Mesenteric fat pad (tissue), 1 donor: Measurements from ENCODE around the gene GBX2. TPM values are rescaled to one million over a fixed set of nuclear protein-coding genes. Genes with fewer than 3 reads are reported as not detected.
A peak's percentile ranks its signal among the peaks of the same experiment; 100 is the strongest.

Source experiments
- DNase-seq: peaks from one replicate; pipeline ENCODE4 v3.0.0-alpha.2; 2020; ENCODE audit warnings: low spot score
- total RNA-seq: library from RNA; stranded (reverse); fragmentation: NEBNext Ultra II Directional; extraction: Animal tissue kit (Norgen Biotek cat#: 25700); gene quantifications from one replicate; pipeline ENCODE4 v1.2.1, GENCODE V29; 2021
- donor health status: DM: yes; HTN: yes; CAD: no.

GBX2 gene
- total RNA-seq, 1 donor from 2014 or later: not detected

DNA sequence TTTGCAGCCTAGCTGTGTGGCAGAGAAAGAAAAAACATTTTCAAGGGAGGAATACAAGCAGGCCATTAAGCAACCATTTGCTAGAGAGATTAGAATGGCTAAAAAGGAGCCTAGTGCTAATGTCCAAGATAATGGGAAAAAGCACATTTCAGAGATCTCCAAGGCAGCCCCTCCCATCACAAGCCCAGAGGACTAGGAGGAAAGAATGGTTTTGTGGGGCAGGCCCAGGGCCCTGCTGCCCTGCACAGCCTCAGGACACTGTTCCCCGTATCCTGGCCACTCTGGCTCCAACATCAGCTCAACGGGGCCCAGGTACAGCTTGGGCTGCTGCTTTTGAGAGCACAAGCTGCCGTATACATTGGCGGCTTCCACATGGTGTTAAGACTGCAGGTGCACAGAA, 16.5 kb upstream of the GBX2 start:
- peak; percentile 68 for DNase-seq

DNA sequence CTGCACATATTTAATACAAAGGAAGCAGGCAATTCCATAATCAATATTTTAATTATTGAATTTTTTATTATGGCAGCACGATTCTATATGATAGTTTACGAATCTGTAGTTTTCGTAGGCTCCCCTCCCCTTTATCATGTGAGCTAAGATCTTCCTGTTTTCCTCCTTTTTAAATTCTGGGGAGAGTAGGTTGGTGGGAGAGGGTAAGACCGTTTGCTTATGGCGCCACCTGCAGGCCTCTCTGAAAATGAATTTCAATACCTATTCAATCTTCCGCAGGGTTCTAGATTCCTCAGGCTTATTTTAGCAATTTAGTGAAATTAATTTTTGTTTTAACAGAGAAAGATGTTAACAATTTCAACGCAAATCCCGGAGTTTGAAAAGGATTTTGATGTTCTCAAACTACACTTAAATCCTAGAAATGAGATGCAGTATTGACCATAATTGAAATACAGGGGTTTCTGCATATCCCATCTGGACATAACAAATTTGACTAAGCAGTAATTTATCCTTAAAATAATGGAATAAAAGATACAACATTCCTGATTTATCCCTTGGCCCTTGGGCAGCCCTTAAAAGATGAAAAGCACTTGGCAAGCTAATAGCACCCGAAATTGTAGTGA, 12.8 kb upstream of the GBX2 start:
- DNase-seq: peak; percentile 26

- DNase-seq: no peak
Measured at GRCh38 chr2:236180076-236180816, 12.1 kb upstream of the GBX2 start.

GRCh38 chr2:236179236-236180075, 11.3 kb upstream of the GBX2 start:
- peak; percentile 80 for DNase-seq

DNA sequence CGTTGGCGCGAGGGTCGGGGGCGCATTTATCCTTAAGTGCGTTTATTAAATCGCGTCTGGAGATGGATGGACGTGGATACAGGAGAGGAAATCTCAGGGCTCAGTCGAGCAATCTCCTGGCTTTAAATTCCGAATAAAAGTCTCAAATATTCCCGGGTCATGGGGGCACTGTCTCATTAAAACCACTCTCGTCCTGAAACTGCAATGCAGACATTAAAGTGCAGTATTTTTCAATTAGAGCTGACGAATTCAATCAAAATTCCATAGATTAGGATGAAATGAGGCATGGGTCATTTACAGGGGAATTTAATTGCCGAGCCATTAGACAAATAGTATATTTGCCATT, 10.7 kb upstream of the GBX2 start:
- DNase-seq: no peak

DNA sequence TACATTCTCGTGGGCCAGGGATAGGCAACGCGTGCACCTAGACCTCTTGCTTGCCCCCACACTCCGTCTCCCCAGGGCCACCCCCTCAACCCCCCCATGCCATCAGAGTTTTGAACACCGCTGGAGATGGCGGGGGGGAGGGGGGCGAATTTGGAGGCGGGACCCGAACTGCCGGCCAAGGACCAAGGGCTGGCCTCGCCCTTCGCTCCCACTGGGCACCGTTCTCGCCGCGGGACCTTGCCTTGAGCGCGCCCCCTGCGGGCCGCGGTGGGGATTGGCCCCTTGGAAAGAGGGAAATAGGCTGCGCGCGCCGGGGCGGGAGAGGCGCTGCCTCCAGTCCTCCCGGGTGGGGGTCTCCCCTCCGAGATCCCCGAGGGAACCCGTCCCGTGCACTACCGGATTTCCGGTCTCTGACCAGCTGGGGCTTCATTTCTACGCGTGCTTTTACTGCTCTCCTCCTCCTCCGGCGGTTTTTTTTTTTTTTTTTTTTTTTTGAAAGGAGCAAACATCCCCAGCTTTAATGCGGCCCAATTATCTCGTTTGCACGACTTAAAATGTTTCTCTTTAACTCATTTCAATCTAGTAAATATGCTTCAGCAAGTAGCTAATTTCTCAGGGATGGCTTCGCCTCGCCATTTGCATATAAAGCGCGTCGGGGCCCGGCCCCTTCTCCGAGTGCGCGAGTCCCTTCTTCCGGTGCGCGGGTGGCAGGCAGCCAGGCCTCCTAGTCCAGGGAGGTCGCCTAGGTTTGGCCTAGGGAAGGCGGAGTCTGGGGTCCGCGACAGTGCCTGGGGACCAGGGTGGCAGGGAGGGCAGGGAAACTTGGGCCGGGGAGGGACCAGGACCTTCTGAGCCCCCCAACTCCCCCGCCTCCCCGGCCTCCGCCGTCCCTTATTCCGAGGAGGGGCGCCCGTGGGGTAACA, 10.0 kb upstream of the GBX2 start:
- DNase-seq: peak; percentile 90

- peak; percentile 85 for DNase-seq
Measured at GRCh38 chr2:236177604-236177966, 9.4 kb upstream of the GBX2 start.

DNA sequence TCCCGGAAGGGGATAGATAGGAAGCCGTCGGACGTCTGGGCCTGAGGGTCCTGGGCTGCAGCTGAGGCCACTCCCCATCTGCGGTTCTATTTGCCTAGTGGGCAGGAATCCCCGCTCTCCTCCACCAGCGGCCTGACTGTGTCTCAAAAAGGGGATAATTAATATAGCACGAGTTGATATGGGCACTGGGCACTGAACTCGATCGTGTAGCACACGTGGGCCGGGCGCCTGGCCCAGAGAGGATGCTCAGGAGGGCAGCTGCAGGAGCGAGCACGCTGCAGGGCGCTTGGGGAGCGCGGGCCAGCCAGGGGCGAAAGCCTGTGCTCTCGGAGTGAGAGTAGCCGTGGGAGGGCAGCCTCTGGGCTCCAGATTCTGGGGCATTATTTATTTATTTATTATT, 8.8 kb upstream of the GBX2 start:
- peak; percentile 72 for DNase-seq

DNA sequence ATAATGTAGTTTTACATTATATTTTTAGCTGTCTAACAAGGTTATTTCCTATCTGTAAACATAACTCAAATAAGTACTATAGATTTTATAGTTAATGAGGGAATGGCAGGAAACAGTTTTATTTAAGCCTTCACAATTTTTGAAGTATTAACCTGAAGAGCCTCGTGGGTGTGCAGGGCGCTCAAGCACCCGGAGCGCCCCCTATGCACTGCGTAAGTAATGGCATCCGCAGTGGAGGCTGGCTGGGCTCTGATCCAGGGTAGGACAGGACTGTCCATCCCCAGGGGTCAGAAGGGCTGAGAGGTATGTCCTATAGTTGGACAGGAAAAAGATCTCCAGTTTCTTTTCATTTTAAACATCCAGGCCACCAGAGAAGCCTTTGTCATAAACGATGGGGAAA, 8.2 kb upstream of the GBX2 start:
- DNase-seq: peak; percentile 30

GRCh38 chr2:236175548-236176150, 7.5 kb upstream of the GBX2 start:
- DNase-seq: peak; percentile 43

GRCh38 chr2:236173729-236174607, 5.8 kb upstream of the GBX2 start:
- peak; percentile 85 for DNase-seq

DNA sequence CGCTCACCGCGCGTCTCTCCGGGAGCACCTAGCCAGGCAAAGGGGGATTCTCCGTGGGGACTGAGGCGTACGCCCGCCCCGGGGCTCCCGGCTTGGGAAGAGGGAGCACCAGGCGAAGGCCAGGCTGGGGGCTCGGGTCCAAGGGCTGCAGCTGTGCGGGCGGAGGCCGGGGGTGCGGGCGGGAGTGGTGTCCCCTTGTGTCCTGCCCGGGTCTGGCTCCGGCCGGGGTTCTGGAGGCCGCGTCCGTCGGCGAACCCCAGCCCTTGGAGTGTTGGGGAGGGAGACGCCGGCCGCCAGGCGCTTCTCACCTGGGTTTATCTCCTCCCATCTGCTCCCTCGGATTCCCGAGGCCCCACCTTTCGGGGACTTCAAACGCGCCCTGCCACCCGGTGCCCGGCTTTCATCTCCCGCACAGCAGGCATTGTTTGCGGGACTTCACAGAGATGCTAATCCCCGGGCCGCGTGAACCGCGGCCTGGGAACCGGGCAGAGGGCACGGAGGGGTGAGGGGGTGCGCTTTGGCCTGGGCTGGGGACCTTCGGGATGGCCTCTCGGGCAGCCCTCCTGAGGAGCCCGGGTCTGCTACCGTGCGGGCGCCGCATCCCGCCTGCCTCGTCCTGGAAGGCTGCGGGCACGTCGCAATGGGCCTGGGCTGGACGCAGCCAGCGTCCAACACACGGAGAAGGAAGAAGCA, 5.0 kb upstream of the GBX2 start:
- peak; percentile 87 for DNase-seq

- DNase-seq: peak; percentile 83
Measured at GRCh38 chr2:236172255-236173035, 4.3 kb upstream of the GBX2 start.

- no peak for DNase-seq
Measured at GRCh38 chr2:236171680-236172254, 3.6 kb upstream of the GBX2 start.

GRCh38 chr2:236171181-236171679, 3.0 kb upstream of the GBX2 start:
- peak; percentile 81 for DNase-seq

- DNase-seq: no peak
Measured at GRCh38 chr2:236170590-236171165, 2.5 kb upstream of the GBX2 start.
